PC-9 (cell line): Measurements from ENCODE around the gene PPCDC.

Source experiments
- CTCF ChIP-seq: fragments of 200-600 bp; sonication (generic); conservative IDR thresholded peaks from 2 replicates; pipeline ENCODE4 v1.6.1; 2017; ENCODE audit warnings: mixed run types, antibody characterized with exemption, mild to moderate bottlenecking, moderate library complexity
- EZH2 ChIP-seq: fragments of 200-600 bp; sonication (generic); IDR thresholded peaks from 2 replicates; pipeline ENCODE4 v1.8.0; 2017; ENCODE audit warnings: antibody characterized with exemption, low read depth

- TF ChIP-seq CTCF (peak; percentile 94), EZH2 (no peak)
These were observed 6.1 kb downstream of the PPCDC start for GRCh38 chr15:75029378-75030022.
